Endometrial microvascular endothelial cells (primary cell): ENCODE measurements around the gene RBMS1. TPM values are rescaled to one million over a fixed set of nuclear protein-coding genes. Genes with fewer than 3 reads are reported as not detected.
"Not testable (repeated sequence)": the region's sequence is repeated elsewhere in the genome, so short reads cannot be mapped to it uniquely, and the experiment has no call there.

Source experiments
- in situ Hi-C: cut with HindIII; loops from 2 replicates; pipeline ENCODE4 v1.10.0; 2017; ENCODE audit warnings: low sequenced_read_pairs, low pct_unique_long_range_greater_than_20kb; ENCODE audit errors: inconsistent ontology term
- total RNA-seq: library from RNA; depleted of rRNA; stranded (reverse); fragments of >200 nt; gene quantifications from one replicate; pipeline ENCODE4 v1.2.3, GENCODE V29; 2015; ENCODE audit errors: inconsistent ontology term

Gene RBMS1
- total RNA-seq, 1 donor from 2014 or later, result 61.1 TPM

GRCh38 chr2:160423126-160423525, 70.5 kb downstream of the RBMS1 start:
- in situ Hi-C loops, result no loop called here

GRCh38 chr2:160421646-160422501, 71.7 kb downstream of the RBMS1 start:
- in situ Hi-C loops, result not testable (repeated sequence)

GRCh38 chr2:160420711-160421110, 72.9 kb downstream of the RBMS1 start:
- in situ Hi-C loops, result no loop called here

- in situ Hi-C loops, result no loop called here
Measured at GRCh38 chr2:160419776-160420505, 73.7 kb downstream of the RBMS1 start.

GRCh38 chr2:160418853-160419252, 74.8 kb downstream of the RBMS1 start:
- in situ Hi-C loops, result no loop called here

GRCh38 chr2:160418398-160418765, 75.2 kb downstream of the RBMS1 start:
- in situ Hi-C loops, result no loop called here

GRCh38 chr2:160417745-160418397, 75.7 kb downstream of the RBMS1 start:
- in situ Hi-C loops, result no loop called here

- in situ Hi-C loops, result no loop called here
Measured at GRCh38 chr2:160415991-160416390, 77.6 kb downstream of the RBMS1 start.

GRCh38 chr2:160411955-160412354, 81.7 kb downstream of the RBMS1 start:
- in situ Hi-C loops, result no loop called here

- in situ Hi-C loops, result no loop called here
Measured at GRCh38 chr2:160411167-160411566, 82.4 kb downstream of the RBMS1 start.

GRCh38 chr2:160409480-160409879, 84.1 kb downstream of the RBMS1 start:
- in situ Hi-C loops, result no loop called here

GRCh38 chr2:160408959-160409291, 84.7 kb downstream of the RBMS1 start:
- in situ Hi-C loops, result no loop called here

GRCh38 chr2:160408173-160408958, 85.2 kb downstream of the RBMS1 start:
- in situ Hi-C loops, result no loop called here

- in situ Hi-C loops, result no loop called here
Measured at GRCh38 chr2:160407393-160408172, 86.0 kb downstream of the RBMS1 start.

- in situ Hi-C loops, result no loop called here
Measured at GRCh38 chr2:160406591-160407392, 86.8 kb downstream of the RBMS1 start.

GRCh38 chr2:160405077-160405867, 88.3 kb downstream of the RBMS1 start:
- in situ Hi-C loops, result no loop called here
